Measurements from ENCODE around the gene ADGRL1.

The ADGRL1 gene

DNA sequence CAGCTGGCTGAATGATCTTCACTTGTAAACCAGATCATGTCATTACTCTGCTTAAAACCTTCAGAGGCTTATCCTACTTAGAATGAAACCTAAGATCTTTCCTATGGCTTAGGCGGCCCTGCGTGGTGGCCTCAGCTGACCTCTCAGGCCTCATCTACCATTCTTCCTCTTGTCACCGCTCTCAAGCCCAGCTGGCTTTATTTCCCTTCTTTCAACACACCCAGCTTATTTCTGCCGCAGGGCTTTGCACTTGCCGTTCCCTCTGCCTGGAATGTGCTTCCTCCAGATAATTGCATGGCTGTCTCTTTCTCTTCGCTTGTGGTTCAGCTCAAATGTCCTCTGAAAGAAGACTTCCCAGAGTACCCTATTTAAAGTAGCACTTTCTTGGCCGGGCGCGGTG, 66.0 kb downstream of the ADGRL1 start:
- no peak for DNase-seq (ENCODE audit: low spot score)

- no peak for DNase-seq (ENCODE audit: low spot score)
Observed at GRCh38 chr19:14138576-14139265, 67.2 kb downstream of the ADGRL1 start.

DNA sequence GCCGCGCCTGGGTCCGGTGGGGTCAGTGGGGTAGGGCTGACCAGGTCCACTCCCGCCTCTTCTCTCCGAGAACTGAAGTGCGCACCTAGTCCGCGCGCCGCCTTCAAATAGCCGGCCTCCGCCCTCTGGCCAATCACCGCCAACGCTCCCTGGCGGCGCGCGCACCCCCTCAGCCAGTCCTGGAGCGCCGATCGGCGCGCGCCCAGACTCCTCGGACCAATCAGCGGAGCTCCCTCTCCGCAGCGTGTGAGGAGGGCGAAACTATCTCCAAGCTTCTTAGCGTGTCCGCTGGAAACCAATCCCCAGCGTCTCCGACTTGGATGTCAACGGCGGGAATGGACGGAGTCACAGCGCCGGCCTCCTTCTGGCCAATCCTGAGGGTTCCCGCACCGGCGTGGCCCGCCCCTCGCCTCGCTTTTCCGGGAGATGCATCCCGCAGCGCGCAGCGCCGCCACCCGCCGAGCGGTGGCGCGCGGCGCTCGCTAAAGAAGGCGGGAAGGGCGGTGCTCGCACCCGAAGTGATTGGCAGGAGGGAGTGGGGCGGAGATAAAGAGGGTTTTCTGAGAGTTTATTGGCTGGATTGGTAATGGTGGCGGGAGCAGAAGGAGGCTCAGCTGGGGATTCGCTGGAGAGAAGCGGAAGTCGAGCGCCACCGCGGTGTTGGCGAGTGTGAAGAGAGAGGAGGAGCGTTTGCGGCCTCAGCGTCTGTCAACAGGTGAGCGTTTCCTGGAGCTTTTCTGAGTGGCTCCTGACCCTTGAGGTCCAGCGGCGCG, 69.3 kb downstream of the ADGRL1 start, which contains the start of gene ASF1B:
Gene ASF1B (minus strand): TSS at position 81 of the 773 bp plus-strand sequence. CDS start 133 bp downstream, outside the sequence.
- peak; percentile 100 for DNase-seq (ENCODE audit: low spot score)

GRCh38 chr19:14135985-14136508, 69.9 kb downstream of the ADGRL1 start:
- no peak for DNase-seq (ENCODE audit: low spot score)

- no peak for DNase-seq (ENCODE audit: low spot score)
Observed at GRCh38 chr19:14135355-14135754, 70.6 kb downstream of the ADGRL1 start.

- no peak for DNase-seq (ENCODE audit: low spot score)
Observed at GRCh38 chr19:14127929-14128509, 78.0 kb downstream of the ADGRL1 start.

DNA sequence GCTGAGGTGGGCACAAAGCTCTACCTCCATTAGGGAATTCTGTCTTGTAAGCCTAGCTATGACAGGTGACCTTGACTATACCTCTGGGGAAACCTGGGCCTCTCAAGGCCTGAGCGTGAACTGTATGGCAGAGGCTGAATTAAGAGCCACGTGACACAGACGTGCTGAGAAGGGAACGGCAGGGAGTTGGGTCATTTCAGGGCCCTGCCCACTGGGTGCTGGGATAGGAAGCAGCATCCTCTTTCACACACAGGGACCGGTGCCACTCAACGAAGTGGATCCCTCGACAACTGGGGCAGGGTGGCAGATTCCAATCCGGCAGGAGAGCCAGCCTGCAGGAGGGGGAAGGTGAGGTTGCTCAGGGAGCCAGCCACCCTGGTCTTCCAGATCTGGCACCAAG, 78.8 kb downstream of the ADGRL1 start:
- DNase-seq (ENCODE audit: low spot score) = no peak

- peak; percentile 25 for DNase-seq (ENCODE audit: low spot score)
Observed at GRCh38 chr19:14122924-14123323, 83.0 kb downstream of the ADGRL1 start.

- no peak for DNase-seq (ENCODE audit: low spot score)
Observed at GRCh38 chr19:14120497-14120780, 85.5 kb downstream of the ADGRL1 start.

GRCh38 chr19:14119644-14120496, 86.1 kb downstream of the ADGRL1 start:
- peak; percentile 26 for DNase-seq (ENCODE audit: low spot score)

DNA sequence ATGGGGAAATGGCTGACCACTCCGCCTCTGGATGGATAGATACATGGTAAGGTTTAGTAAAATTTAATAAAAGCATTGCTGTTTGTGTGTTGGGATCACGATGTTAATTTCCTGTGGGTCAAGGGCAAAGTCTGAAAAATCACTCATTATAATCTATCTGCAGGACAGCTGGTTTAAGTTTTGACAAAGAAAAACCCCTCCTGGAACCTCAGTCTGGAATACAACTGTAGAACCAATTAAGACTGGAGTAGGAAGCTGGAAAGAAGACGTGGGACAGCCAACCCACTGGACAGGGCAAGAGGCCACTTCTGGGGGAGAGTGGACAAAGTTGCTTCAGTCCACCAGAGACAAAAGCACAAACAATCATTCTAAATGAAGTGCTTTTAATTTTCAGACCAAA, 86.8 kb downstream of the ADGRL1 start:
- no peak for DNase-seq (ENCODE audit: low spot score)

DNA sequence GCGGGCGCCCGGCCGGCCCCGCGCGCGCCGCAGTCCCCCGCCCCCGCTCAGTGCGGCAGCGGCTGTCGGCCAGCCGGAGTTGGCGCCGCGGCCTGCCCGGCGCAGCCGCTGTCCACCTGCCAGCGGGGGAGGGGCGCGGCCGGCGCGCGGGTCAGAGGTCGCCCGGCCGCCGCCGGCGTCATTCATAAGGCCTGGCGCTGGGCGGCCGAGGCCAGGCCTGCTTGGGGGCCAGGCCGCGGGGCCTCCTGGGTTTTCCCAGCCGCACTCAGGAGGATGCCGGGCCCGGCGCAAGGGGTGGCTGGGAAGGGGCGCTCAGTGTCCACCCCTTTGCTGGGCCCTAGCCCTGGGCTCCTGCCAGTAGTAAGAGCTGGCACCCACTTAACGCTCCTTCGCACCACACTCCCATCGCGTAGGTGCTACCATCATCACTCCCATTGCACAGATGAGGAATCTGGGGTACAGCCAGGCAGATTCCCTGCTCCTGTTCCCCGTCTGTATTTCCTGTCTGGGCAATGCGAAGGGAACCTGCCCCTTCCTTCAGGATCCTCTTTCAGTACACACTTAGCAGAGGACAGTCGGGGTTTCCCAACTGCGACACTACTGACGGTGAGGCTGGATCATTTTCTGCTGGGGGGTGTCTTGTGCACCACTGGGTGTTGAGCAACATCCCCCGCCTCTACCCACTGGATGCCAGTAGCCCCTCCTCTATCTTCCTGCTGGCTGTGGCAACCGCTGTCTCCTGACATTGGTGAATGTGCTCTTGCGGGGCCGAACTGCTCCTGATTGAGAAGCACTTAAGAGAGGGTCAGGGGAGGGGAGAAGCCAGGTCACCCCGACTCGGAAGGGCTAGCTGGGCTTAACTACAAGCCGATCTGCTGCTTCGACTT, 87.6 kb downstream of the ADGRL1 start:
- peak; percentile 47 for DNase-seq (ENCODE audit: low spot score)

DNA sequence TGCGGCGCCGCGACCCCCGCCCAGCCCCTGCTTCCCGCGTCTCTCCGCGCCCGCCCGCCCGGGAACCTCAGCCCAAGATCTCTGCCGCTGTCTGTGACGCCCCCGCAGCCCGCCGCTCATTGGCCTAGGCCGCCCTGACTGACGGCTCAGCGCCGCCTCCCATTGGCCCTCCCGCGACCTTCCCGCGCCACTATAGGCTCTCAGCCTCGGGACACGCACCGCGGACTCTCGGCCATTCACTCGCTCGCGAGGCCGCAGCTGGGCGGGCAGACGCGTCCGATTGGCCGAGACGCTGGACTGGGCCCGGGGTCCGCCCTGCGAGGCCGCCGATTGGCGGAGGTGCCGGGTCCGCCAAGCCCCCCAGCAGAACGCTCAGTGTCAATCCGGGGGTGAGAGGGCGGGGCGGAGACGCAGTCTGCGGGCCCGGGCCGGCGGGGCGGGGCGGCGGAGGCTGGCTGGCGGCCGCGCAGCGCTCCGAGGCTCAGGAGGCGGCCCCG, 88.3 kb downstream of the ADGRL1 start, which contains the start of gene PRKACA:
Gene PRKACA (minus strand): TSS at position 95 of the 497 bp plus-strand sequence. CDS start 215 bp downstream, outside the sequence.
- DNase-seq (ENCODE audit: low spot score) = peak; percentile 98

DNA sequence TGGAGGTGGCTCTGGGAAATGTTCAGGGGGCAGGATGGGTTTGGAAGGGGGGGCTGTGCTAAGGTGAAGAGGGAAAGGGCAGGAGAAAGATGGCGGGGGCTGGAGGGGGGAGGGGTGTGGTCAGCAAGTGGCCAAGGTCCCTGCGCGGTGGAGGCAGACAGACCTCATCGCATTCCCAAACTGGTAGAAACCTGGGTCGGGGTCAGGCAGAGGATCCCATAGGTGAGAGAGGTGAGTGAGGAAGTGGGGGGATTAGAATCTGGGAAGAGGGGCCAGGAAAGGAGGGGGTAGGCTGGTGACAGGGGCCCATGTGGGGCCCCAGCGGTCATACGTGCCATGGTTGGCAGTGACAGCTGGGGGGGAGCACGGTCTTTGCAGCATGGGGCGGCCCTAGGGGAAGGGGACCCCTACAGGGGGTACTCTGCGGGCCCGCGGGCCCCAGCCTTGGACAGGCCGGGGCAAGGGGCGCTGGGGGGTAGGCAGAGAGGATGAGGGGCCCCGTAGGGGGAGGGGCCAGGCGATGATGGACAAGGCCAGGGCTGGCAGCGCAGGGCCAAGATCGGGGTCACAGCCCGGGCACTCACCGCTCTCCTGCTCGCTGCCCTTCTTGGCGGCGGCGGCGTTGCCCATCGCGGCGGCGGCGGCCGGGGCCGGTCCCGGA, 88.9 kb downstream of the ADGRL1 start:
- no peak for DNase-seq (ENCODE audit: low spot score)

DNA sequence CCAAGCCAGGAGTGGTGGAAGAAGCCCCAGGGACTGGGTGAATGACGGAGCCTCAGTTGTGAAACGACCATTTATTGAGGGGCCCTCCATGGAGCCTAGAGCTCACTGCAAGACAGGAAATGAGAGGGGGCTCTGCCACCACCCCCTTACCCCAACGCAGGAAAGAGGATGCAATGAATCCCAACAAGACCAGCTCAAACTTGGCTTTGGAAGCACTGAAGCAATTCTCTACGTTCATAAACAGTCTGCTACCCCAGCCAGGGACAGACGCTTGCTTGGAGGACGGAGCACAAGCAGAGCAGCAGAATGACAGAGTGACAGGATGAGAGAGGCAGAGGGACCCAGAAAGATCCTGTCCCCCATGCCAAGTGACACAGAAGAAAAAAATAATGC, 89.4 kb downstream of the ADGRL1 start:
- DNase-seq (ENCODE audit: low spot score) = no peak

- no peak for DNase-seq (ENCODE audit: low spot score)
Observed at GRCh38 chr19:14115756-14116155, 90.2 kb downstream of the ADGRL1 start.

GRCh38 chr19:14114854-14115253, 91.1 kb downstream of the ADGRL1 start:
- peak; percentile 59 for DNase-seq (ENCODE audit: low spot score)

DNA sequence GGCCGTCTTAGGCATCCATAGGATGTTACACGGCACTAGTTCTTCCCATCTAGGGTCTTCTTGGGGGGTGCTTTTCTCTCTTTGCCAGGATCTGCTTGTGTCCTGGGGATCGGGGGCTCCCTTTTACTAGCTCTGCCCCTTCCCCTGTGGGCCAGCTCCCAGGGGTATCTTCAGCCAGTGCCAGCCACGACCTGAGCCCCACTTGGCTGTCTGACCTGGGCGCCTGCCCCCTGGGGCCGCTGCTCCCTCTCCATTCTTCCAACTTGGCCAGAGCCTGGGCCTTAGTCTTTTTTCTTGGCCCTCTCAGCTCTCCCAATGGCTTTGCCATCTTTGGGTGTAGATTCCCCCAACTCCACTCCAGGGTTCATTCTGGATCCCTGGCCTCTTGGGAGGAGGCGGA, 91.5 kb downstream of the ADGRL1 start:
- DNase-seq (ENCODE audit: low spot score) = no peak

- peak; percentile 47 for DNase-seq (ENCODE audit: low spot score)
Observed at GRCh38 chr19:14113762-14114414, 92.1 kb downstream of the ADGRL1 start.

Data from NAMALWA (cell line).